ENCODE data around the gene SRC.

Gene SRC

DNA sequence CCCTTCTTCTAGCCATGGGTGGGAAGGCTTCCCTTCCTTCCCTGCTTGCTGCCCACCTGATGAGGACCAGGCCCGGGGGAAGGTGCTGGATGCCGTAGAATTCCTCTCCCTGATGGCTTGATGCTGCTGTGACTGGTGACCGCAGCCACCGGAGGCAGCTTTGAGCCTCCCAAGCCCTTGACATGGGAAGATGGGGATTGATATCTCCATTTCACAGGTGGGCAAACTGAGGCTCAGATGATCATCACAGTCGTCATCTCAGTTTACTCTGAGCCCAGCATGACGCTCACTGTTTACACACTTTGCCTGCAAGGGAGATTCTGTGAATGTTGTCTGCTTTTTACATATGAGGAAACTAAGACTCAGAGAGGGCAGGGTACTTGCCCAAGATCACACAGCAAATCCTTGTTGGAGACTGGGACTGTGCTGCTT is 43.9 kb downstream of the SRC start:
- CTCF ChIA-PET = interaction anchor here (0.6 to 16.2 kb wide), 4 partner anchors 11 to 151 kb away, joined by 3 to 326 read pairs (median 4); partner anchors contain the start of gene MANBAL
- POLR2A ChIA-PET = interaction anchor here (0.6 to 0.8 kb wide), 2 partner anchors 122 to 138 kb away, joined by 3 to 5 read pairs; partner anchors contain the start of gene BLCAP
- DNase-seq (ENCODE audit: low read depth, low spot score) = no peak

DNA sequence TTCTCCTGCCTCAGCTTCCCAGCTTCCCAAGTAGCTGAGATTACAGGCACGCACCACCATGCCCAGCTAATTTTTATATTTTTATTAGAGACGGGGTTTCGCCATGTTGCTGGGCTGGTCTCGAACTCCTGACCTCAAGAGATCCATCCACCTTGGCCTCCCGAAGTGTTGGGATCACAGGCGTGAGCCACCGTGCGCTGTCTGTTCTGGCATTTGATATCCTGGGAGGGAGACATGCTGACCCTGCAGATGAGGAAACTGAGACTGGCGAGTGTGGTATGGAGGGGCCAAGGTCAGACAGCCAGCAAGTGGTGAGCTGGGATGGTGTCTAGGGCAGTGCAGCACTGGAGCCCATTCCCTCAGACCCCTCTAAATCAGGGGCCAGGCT is 44.6 kb downstream of the SRC start:
- POLR2A ChIA-PET = interaction anchor here (0.6 to 0.8 kb wide), 2 partner anchors 121 to 137 kb away, joined by 3 to 5 read pairs; partner anchors contain the start of gene BLCAP

More for the DNA sequence above, 43.9 kb downstream of the SRC start:
- no peak overlapping the region for H3K4me3 ChIP-seq (ENCODE audit: low read depth, low read length)
- TF ChIP-seq, protein P1, sequence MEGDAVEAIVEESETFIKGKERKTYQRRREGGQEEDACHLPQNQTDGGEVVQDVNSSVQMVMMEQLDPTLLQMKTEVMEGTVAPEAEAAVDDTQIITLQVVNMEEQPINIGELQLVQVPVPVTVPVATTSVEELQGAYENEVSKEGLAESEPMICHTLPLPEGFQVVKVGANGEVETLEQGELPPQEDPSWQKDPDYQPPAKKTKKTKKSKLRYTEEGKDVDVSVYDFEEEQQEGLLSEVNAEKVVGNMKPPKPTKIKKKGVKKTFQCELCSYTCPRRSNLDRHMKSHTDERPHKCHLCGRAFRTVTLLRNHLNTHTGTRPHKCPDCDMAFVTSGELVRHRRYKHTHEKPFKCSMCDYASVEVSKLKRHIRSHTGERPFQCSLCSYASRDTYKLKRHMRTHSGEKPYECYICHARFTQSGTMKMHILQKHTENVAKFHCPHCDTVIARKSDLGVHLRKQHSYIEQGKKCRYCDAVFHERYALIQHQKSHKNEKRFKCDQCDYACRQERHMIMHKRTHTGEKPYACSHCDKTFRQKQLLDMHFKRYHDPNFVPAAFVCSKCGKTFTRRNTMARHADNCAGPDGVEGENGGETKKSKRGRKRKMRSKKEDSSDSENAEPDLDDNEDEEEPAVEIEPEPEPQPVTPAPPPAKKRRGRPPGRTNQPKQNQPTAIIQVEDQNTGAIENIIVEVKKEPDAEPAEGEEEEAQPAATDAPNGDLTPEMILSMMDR (IDR thresholded peaks at IDR 0.05; ENCODE audit: insufficient read depth, low read length, missing control alignments) = no peak

DNA sequence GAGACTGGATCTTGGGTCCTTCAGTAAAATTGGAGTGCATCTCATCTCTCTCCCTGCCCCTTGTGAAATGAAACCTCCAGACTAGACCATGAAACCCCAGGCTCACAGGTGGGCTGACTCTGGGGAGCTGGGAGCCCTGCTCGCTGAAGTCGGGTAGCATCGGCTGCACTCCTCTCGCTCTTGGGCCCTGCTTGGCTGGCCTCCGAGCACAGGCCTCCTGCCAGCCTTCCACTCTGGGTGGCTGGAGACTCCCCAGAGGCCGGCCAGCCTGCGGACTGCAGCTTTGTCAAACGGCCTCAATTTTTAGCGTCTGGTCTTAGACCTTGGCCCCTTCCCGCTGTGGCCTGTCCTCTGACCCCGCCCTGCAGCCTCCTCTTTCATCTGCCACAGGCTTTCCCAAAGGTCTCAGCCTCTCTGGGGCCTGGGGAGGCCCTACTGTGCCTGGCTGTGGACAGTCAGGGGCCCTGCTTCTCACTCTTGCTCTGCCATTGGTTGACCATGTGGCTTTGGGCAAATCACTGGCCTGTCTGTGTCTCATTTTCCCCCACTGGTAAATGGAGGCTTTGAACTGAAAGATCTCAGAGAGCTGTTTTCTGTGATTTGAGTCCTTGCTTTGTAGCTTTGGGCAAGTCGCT is 45.1 kb downstream of the SRC start:
- CTCF ChIA-PET = interaction anchor here (0.6 to 16.2 kb wide), 2 partner anchors 108 kb away, joined by 3 to 326 read pairs; partner anchors contain the start of gene MANBAL
- TF ChIP-seq, protein P1 (IDR thresholded peaks at IDR 0.05; ENCODE audit: insufficient read depth, low read length, missing control alignments) = no peak
- no peak overlapping the region for H3K4me3 ChIP-seq (ENCODE audit: low read depth, low read length)
- POLR2A ChIA-PET = interaction anchor here (0.8 kb wide), 1 partner anchor 121 kb away, joined by 5 read pairs; no protein-coding TSS in a partner anchor
- no peak for DNase-seq (ENCODE audit: low read depth, low spot score)

More for the DNA sequence above, 44.6 kb downstream of the SRC start:
- H3K4me3 ChIP-seq (ENCODE audit: low read depth, low read length) = no peak overlapping the region
- CTCF ChIA-PET = interaction anchor here (0.6 to 16.2 kb wide), 3 partner anchors 10 to 109 kb away, joined by 3 to 326 read pairs (median 5); partner anchors contain the start of gene MANBAL
- TF ChIP-seq, protein P1 (IDR thresholded peaks at IDR 0.05; ENCODE audit: insufficient read depth, low read length, missing control alignments) = no peak
- no peak for DNase-seq (ENCODE audit: low read depth, low spot score)

DNA sequence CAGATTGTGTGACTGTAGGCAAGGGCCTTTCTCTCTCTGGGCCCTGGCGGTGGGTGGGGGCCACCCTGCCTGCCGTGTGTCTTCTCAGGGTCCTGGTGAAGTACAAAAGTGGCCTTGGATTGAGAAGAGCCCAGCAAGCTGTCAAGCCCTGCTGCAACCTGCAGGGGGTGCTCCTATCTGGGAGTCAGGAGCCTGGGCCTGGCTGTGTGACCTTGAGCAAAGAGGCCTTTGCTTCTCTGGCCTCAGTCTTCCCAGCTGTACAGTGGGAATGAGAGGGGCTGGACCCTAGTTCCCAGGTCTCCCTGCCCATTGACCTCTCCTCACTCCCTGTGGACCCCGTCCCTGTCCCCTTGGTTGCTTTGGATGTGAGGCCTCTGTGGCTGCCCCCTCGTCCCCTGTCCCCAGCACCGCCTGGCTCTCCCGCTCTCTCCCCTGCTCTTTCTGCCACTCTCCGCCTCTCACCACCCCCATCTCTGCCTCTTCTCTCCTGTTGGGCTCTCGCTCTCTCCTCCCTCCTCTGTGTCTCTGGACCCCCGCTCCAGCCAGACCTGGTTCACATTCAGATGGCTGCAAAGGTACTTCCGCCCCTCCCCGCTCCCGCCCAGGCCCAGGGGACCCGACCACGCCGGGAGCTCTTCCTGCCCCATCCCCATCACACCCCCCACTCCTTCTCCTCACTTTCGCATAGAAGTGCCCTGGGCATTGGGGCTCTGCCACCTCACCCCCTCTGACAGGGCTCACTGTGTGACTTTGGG is 46.7 kb downstream of the SRC start:
- ChIA-PET POLR2A (no interaction called here), CTCF (interaction anchor here (0.6 to 1.7 kb wide), 4 partner anchors 110 to 133 kb away, joined by 3 to 8 read pairs (median 4); no protein-coding TSS in a partner anchor)
- no peak overlapping the region for H3K4me3 ChIP-seq (ENCODE audit: low read depth, low read length)
- DNase-seq (ENCODE audit: low read depth, low spot score) = no peak
- TF ChIP-seq, protein P1 (IDR thresholded peaks at IDR 0.05; ENCODE audit: insufficient read depth, low read length, missing control alignments) = peak; percentile 36

DNA sequence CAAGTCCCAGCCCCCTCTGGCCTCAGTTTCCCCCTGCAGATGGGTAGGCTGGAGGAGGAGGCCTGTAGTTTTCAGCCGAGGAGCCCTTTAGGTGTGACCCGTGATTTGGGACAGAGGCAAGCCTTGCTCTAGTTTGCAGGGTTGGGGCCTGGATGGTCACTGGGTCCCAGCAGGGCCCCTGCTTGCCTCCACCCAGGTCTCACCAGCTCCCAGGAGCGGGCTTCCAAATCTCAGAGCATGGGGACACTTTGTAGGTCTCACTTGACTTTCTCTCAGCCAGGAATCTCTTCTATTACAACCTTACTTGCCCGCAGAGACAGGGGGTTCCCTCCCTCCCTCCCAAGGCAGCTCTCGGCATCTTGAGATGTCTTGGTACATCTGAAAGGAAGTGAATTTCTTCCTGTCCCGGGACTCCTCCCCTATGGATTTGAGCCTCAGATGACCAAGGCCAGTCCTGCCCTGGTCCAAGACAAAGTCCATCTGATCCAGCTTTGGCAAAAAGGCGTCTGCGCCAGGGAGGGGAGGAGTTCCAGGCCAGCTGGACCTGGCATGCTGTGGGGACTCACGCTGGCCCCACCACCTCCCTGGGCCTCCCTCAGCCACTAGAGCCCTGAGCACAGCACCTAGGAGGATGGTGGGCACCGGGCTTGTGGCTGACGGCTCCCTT is 47.4 kb downstream of the SRC start:
- CTCF ChIA-PET = interaction anchor here (1.0 to 1.7 kb wide), 6 partner anchors 8 to 141 kb away, joined by 4 to 8 read pairs (median 5); no protein-coding TSS in a partner anchor
- no peak for DNase-seq (ENCODE audit: low read depth, low spot score)
- TF ChIP-seq, protein P1 (IDR thresholded peaks at IDR 0.05; ENCODE audit: insufficient read depth, low read length, missing control alignments) = no peak
- POLR2A ChIA-PET = no interaction called here
- no peak overlapping the region for H3K4me3 ChIP-seq (ENCODE audit: low read depth, low read length)

Data from AG04449 (cell line).